ENCODE measurements around the gene NKX2-3. TPM values are rescaled to one million over a fixed set of nuclear protein-coding genes. Genes with fewer than 3 reads are reported as not detected.

The NKX2-3 gene
- total RNA-seq, 1 experiment from 2014 or later, result not detected

- no peak overlapping the region for H3K4me2 ChIP-seq (ENCODE audit: low read length)
- ChIA-PET CTCF (no interaction called here), RAD21 (ENCODE audit: low non-redundant PET in 1 of 2, low total read pairs in 2 of 2, uncharacterized antibody in 2 of 2, unreplicated experiment in 2 of 2) (no interaction called here), POLR2A (no interaction called here)
- TF ChIP-seq CEBPB (IDR thresholded peaks at IDR 0.05; ENCODE audit: low read depth), result no peak
- no peak for TF ChIP-seq SP1 (IDR thresholded peaks at IDR 0.05; ENCODE audit: low read depth)
- TF ChIP-seq, protein P1, sequence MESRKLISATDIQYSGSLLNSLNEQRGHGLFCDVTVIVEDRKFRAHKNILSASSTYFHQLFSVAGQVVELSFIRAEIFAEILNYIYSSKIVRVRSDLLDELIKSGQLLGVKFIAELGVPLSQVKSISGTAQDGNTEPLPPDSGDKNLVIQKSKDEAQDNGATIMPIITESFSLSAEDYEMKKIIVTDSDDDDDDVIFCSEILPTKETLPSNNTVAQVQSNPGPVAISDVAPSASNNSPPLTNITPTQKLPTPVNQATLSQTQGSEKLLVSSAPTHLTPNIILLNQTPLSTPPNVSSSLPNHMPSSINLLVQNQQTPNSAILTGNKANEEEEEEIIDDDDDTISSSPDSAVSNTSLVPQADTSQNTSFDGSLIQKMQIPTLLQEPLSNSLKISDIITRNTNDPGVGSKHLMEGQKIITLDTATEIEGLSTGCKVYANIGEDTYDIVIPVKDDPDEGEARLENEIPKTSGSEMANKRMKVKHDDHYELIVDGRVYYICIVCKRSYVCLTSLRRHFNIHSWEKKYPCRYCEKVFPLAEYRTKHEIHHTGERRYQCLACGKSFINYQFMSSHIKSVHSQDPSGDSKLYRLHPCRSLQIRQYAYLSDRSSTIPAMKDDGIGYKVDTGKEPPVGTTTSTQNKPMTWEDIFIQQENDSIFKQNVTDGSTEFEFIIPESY (IDR thresholded peaks at IDR 0.05; ENCODE audit: extremely low read depth, insufficient replicate concordance, low read length), result no peak
- no peak for TF ChIP-seq TCF7L2 (IDR thresholded peaks at IDR 0.05; ENCODE audit: borderline replicate concordance, extremely low read depth, insufficient read depth, insufficient read length)
- no peak for TF ChIP-seq POLR2AphosphoS5 (IDR thresholded peaks at IDR 0.05; ENCODE audit: low read depth, low read length)
- no peak for TF ChIP-seq ELF1 (IDR thresholded peaks at IDR 0.05; ENCODE audit: borderline replicate concordance, low read depth)
- TF ChIP-seq FOSL1 (IDR thresholded peaks at IDR 0.05; ENCODE audit: low read depth), result no peak
- TF ChIP-seq, protein P2, sequence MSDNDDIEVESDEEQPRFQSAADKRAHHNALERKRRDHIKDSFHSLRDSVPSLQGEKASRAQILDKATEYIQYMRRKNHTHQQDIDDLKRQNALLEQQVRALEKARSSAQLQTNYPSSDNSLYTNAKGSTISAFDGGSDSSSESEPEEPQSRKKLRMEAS (IDR thresholded peaks at IDR 0.05), result no peak
- TF ChIP-seq EZH2phosphoT487 (IDR thresholded peaks at IDR 0.05; ENCODE audit: borderline replicate concordance), result no peak
- TF ChIP-seq, protein P3, sequence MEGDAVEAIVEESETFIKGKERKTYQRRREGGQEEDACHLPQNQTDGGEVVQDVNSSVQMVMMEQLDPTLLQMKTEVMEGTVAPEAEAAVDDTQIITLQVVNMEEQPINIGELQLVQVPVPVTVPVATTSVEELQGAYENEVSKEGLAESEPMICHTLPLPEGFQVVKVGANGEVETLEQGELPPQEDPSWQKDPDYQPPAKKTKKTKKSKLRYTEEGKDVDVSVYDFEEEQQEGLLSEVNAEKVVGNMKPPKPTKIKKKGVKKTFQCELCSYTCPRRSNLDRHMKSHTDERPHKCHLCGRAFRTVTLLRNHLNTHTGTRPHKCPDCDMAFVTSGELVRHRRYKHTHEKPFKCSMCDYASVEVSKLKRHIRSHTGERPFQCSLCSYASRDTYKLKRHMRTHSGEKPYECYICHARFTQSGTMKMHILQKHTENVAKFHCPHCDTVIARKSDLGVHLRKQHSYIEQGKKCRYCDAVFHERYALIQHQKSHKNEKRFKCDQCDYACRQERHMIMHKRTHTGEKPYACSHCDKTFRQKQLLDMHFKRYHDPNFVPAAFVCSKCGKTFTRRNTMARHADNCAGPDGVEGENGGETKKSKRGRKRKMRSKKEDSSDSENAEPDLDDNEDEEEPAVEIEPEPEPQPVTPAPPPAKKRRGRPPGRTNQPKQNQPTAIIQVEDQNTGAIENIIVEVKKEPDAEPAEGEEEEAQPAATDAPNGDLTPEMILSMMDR (IDR thresholded peaks at IDR 0.05 in 2 of 3, conservative IDR thresholded peaks at IDR 0.05 in 1 of 3; ENCODE audit: borderline replicate concordance in 1 of 3, insufficient read depth in 1 of 3, low read depth in 2 of 3, low read length in 2 of 3), result no peak
- TF ChIP-seq EZH2 (IDR thresholded peaks at IDR 0.05), result no peak
- no peak for TF ChIP-seq SRF (IDR thresholded peaks at IDR 0.05; ENCODE audit: low read depth)
- no peak for TF ChIP-seq ZFX (IDR thresholded peaks at IDR 0.05)
- TF ChIP-seq, protein P4, sequence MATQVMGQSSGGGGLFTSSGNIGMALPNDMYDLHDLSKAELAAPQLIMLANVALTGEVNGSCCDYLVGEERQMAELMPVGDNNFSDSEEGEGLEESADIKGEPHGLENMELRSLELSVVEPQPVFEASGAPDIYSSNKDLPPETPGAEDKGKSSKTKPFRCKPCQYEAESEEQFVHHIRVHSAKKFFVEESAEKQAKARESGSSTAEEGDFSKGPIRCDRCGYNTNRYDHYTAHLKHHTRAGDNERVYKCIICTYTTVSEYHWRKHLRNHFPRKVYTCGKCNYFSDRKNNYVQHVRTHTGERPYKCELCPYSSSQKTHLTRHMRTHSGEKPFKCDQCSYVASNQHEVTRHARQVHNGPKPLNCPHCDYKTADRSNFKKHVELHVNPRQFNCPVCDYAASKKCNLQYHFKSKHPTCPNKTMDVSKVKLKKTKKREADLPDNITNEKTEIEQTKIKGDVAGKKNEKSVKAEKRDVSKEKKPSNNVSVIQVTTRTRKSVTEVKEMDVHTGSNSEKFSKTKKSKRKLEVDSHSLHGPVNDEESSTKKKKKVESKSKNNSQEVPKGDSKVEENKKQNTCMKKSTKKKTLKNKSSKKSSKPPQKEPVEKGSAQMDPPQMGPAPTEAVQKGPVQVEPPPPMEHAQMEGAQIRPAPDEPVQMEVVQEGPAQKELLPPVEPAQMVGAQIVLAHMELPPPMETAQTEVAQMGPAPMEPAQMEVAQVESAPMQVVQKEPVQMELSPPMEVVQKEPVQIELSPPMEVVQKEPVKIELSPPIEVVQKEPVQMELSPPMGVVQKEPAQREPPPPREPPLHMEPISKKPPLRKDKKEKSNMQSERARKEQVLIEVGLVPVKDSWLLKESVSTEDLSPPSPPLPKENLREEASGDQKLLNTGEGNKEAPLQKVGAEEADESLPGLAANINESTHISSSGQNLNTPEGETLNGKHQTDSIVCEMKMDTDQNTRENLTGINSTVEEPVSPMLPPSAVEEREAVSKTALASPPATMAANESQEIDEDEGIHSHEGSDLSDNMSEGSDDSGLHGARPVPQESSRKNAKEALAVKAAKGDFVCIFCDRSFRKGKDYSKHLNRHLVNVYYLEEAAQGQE (IDR thresholded peaks at IDR 0.05; ENCODE audit: low read depth), result no peak
- TF ChIP-seq ZNF274 (IDR thresholded peaks at IDR 0.05; ENCODE audit: low read depth, low read length), result no peak
- TF ChIP-seq CBX3 (IDR thresholded peaks at IDR 0.05; ENCODE audit: low read depth), result no peak
- no peak for TF ChIP-seq ATF3 (IDR thresholded peaks at IDR 0.05)
- no peak for TF ChIP-seq SIN3A (IDR thresholded peaks at IDR 0.05; ENCODE audit: low read depth)
- TF ChIP-seq YY1 (IDR thresholded peaks at IDR 0.05; ENCODE audit: extremely low read depth, insufficient replicate concordance, low read depth, low read length), result no peak
- no peak for TF ChIP-seq EGR1 (IDR thresholded peaks at IDR 0.05; ENCODE audit: low read depth)
- H3K79me2 ChIP-seq (ENCODE audit: insufficient read depth, low read length), result no peaks in the 10 kb centered on the region
- no peak overlapping the region for H3K4me3 ChIP-seq (replicated peaks in 1 of 2; ENCODE audit: low read depth in 1 of 2, low read length in 2 of 2)
- peaks cover 5% of the 10 kb centered on the region; the same call in 1 of the 2 replicates for H3K27me3 ChIP-seq (ENCODE audit: insufficient read depth, low read length)
- no TSS peak for BruUV-seq (replicated peaks)
- ATAC-seq (no peak), DNase-seq (ENCODE audit: low read depth, low spot score) (no peak)
- H3K27ac ChIP-seq (ENCODE audit: low read depth, low read length), result no peak overlapping the region
- no peaks in the 10 kb centered on the region for H4K20me1 ChIP-seq (ENCODE audit: insufficient read depth)
- no peaks in the 10 kb centered on the region for H3K36me3 ChIP-seq (ENCODE audit: control insufficient read depth in 1 of 2, insufficient read depth in 2 of 2, low read length in 2 of 2)
- no peak overlapping the region for H2AFZ ChIP-seq (ENCODE audit: low read depth, low read length, poor library complexity, severe bottlenecking)
- H3K9me3 ChIP-seq (ENCODE audit: control insufficient read depth in 1 of 2, insufficient read depth in 1 of 2, low read depth in 1 of 2, low read length in 2 of 2), result no peaks in the 10 kb centered on the region
- no peaks in the 10 kb centered on the region for H3K9me2 ChIP-seq (ENCODE audit: insufficient read depth)
- H3K9ac ChIP-seq (ENCODE audit: low read length), result no peak overlapping the region
- no peaks in the 10 kb centered on the region for H3K4me1 ChIP-seq (ENCODE audit: control insufficient read depth in 1 of 2, insufficient read depth in 2 of 2, low read length in 2 of 2)
- intact Hi-C loops (cut with micrococcal nuclease), result no loop called here
Measured at GRCh38 chr10:99520040-99520846, 12.5 kb upstream of the NKX2-3 start.
